NCI-H446 treated with DMSO at 0.1 percent for 48 hours (cell line): ENCODE measurements around the gene G6PC1.
"Not testable (repeated sequence)": the region's sequence is repeated elsewhere in the genome, so short reads cannot be mapped to it uniquely, and the experiment has no call there.

Experiments used
- DNase-seq: peaks from one replicate; lab custom pipeline; 2025; lab: John Stamatoyannopoulos, UW

The G6PC1 gene

GRCh38 chr17:42901535-42902229 is 1.1 kb downstream of the G6PC1 start:
- DNase-seq = no peak

DNA sequence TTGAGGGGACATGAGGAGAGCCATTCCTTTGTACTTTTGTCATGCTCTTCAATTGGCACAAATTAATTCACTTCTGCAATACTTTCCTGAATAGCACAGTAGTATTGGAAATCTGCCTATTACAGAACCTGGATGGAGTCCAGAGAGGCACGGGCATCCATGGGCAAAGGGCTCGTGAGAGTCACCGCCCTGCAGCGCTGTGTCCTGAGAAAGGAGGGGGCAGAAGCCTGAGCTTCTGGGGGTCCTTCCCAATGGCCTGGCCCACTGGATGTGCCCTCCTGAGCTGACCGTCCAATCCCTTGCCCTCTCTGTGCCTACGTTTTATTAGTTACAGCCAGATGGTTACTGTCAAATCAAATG is 3.5 kb downstream of the G6PC1 start:
- DNase-seq = no peak

DNA sequence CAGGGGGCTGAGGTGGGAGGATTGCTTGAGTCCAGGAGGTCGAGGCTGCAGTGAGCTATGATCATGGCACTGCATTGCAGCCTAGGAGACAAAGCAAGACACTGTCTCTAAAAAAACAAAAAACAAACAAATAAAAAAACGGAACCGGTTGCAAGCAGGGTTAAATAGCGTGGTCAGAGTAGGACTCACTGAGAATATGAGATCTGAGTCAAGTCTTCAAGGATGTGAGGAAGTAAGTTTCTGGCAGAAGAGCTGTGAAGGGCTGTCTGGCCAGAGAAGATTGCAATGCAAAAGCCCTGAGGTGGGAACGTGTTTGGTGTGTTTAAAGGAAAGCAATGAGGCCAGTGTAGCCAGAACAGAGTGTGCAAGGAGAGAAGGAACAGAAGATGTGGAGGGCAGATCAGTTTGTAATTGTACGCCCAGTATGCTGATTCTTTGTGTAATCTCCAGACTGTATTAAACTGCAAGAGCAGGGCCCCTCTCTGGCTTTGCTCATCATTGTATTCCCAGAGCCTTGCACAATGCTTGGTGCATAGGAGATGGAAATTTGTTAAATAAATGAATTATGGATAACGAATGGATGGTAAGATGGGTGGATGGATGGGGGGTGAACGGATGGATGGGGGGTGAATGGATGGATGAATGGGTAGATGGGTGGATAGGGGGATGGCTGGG is 6.3 kb downstream of the G6PC1 start:
- DNase-seq = no peak

- DNase-seq = no peak
Observed at GRCh38 chr17:42908872-42909700, 8.5 kb downstream of the G6PC1 start.

DNA sequence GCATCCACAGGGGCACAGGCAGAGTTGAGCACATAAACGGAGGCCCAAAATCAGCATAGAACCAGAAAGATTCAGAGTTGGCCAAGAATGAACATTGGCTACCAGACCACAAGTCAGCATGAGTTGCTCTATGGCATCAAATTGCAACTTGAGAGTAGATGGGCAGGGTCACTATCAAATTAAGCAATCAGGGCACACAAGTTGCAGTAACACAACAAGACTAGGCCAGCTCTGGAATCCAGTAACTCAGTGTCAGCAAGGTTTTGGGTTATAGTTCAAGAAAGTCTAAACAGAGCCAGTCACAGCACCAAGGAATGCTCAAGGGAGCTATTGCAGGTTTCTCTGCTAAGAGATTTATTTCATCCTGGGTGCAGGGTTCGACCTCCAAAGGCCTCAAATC is 12.9 kb downstream of the G6PC1 start:
- DNase-seq = no peak

DNA sequence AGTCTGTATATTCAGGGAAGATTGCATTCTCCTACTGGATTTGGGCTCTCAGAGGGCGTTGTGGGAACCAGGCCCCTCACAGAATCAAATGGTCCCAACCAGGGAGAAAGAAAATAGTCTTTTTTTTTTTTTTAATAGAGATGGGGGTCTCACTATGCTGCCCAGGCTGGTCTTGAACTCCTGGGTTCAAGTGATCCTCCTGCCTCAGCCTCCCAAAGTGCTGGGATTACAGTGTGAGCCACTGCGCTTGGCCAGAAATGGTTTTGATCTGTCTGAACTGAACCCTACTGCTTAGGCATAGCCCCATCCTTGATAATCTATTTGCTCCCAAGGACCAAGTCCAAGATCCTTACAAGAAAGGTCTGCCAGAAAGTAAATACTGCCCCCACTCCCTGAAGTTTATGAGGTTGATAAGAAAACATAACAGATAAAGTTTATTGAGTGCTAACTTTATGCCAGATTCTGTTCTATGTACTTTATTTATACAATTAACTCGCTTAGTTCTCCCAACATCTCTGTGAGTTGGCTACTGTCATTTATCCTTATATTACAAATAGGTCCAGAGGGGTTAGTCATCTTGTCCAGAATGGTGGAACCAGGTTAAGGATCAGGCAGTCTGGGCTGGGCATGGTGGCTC is 13.5 kb downstream of the G6PC1 start:
- DNase-seq = no peak

GRCh38 chr17:42915288-42915687 is 14.7 kb downstream of the G6PC1 start:
- not testable (repeated sequence) for DNase-seq

DNA sequence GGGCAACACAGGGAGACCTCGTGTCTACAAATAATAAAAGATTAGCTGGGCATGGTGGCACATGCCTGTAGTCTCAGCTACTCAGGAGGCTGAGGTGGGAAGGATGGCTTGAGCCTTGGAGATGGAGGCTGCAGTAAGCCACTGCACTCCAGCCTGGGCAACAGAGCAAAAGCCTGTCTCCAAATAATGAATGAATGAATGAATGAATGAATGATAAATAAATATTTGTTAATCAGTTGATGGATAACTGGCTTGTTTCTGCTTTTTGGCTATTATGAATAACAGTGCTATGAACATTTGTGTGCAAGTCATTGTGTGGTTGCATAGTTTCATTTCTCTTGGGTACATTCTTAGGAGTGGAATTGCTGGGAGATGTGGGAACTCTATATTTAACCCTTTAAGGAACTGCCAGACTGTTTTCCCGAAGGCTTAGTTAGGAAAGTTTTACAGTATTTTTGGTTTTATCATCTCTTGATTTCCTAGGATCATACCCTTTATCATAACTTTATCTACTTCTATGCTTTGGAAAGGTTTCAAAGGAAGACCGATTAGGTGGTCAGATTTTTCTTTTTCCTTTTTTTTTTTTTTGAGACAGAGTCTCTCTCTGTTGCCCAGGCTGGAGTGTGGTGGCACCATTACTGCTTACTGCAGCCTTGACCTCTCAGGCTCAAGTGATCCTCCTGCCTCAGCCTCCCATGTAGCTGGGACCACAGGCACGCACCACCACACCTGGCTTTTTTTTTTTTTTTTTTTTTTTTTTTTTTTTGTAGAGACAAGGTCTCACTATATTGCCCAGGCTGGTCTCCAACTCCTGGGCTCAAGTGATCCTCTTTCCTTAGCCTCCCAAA is 16.0 kb downstream of the G6PC1 start:
- DNase-seq = not testable (repeated sequence)

DNA sequence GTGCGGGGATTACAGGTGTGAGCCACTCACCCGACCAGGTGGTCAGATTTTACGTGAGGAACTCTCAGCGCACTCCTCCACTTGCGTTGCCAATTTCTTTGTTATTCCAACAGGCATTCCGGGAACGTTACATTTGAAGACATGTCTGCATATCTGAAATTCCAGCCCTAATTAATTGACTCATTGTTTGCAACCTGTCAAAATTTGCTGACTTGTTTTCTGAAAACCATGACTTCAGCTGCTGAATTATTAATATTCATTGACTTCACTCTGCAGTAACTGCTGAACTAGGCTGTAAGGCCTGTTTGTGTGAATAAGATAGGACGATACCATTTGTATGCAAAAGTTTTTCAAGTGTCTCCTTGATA is 16.6 kb downstream of the G6PC1 start:
- DNase-seq = no peak

DNA sequence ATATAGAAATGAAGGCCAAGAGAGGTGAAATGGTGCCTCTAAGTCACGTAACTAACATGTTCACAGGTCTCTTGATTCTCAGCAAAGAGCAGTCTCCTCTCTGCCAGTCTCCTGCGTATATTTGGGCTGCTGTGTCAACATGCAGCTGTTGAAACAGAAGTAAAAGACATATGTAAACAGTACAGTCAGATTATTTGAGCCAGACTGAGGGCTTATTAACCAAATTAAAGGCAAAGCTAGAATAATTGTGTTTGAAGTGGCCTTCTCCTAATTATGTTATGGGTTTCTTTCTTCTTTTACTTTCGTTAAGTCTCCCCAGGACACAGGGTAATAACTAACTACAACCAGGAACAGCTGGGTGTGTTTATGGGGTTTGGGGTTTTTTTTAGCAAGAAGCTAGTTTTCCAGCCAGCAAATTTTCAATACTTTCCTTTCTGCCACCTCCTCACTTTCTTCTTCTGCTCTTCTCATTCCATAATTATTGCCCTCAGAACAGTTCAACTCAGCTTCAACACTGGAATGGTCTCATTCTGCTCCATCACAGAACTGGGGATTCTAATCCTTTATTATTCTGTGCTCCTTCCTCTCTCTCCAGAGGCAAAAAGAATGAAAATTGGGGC is 18.4 kb downstream of the G6PC1 start:
- no peak for DNase-seq

GRCh38 chr17:42919522-42920077 is 19.0 kb downstream of the G6PC1 start:
- not testable (repeated sequence) for DNase-seq

DNA sequence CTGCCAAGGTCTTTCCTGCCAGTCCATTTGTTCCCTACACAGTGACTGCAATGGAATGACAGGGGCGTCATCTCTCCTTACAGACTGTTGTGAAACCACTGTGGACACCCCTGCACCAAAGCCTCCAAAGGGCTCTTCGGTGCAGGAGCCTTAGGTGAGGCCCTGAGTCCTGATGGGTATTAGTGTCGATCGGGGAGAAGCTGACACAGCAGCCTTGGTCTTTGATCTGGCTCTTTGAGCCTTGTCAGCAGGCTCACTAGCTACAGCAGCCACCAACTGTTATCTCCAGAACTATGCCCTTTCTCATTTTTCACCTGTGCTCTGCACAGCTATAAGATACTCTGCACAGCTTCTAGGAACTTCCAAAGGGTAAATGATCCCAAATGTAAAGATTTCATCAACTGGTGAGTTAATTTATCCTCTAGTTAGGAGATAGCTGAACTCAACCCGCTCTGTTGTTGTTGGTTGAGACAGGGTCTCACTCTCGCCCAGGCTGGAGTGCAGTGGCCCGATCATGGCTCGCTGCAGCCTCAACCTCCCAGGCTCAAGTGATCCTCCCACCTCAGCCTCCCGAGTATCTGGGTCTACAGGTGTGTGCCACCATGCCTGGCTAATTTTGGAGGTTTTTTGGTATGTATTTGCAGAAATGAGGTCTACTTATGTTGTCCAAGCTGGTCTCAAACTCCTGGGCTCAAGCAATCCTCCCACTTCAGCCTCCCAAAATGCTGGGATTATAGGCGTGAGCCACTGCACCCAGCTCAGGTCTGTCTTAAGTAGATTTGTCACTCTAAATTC is 19.7 kb downstream of the G6PC1 start:
- DNase-seq = no peak

GRCh38 chr17:42920922-42921321 is 20.3 kb downstream of the G6PC1 start:
- DNase-seq = no peak

DNA sequence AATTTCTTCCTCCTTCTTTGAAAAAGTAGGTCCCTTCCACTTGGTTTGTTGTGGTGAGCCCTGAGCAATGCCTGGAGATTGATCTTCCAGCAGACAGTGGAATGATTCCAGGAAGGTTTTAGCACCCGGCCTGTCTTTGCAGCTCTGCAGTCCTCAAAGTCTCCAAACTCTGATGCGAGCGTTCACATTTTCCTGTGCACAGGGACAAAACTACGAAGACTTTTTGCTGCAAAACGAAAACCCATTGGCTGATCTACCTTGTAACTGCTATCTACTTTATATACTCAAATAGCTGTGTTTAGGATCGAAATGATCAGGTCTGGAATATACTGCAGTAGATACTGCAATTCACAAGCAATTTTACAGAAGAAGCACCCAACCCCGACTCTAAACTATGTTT is 21.7 kb downstream of the G6PC1 start:
- DNase-seq = no peak

DNA sequence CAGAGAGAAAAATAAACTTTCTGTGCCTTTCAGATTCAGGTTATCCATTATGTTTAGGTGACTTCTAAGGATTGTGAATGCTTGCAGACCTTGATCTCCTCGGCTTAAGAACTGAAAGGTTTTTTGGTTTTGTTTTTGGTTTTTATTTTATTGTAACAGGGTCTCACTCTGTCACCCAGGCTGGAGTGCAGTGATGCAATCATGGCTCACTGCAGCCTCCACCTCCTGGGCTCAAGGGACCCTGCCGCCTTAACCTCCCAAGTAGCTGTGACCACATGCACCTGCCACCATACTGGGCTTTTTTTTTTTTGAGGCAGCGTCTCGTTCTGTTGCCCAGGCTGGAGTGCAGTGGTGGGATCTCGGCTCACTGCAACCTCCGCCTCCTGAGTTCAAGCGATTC is 22.9 kb downstream of the G6PC1 start:
- DNase-seq = not testable (repeated sequence)

DNA sequence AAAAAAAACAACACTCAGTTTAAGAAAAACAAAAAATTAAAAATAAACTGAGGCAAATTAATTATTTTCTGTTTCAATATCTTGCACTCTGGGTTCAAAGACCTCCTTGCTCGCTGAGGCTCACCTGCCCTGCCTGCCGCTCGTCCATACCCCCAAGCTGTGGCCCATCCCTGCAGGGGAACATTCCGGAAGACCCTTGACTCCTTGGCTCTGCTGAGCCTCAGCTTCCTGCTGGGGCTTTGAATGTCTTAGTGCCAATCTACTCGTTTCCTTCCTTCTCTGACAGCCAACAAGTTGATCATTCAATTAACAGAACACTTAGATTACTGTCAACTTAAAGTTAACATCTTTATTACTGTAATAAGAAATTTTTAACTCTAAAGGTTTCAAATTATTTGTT is 24.3 kb downstream of the G6PC1 start:
- no peak for DNase-seq

DNA sequence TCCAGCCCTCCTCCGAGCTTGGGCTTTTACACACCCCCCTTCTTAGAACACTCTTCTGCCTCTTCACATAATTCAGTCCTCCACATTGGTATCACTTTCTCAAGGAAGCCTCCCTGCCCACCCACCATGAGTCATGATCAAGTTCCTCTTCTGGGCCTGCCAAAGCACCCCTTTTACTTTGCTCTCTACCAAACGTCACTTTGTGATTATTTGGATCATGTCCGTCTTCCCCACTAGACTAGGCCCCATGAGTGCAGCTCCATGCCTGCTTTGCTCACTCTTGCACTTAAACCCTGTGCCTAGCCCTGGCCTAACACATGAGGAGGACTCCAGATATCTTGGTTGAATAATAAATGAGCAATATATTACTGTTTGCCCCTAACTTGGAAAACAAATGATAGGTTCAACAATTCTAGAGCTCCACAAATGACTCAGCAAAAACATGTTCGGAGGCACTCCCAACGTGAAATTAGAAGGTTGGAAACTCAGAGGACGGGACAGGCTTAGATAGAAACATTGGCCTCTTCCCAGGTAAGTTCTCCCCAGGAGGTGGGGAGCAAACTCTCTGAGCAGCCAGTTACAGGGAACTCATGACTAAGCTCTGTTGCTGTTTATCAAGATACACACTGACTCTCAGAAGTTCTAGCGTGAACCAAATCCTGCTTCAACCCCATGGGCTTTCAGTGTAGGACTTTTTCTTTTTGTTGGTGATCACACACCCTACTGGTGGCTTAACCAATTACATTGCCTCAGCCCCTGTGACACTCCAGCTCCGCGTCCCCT is 28.3 kb downstream of the G6PC1 start:
- DNase-seq = peak; percentile 19

DNA sequence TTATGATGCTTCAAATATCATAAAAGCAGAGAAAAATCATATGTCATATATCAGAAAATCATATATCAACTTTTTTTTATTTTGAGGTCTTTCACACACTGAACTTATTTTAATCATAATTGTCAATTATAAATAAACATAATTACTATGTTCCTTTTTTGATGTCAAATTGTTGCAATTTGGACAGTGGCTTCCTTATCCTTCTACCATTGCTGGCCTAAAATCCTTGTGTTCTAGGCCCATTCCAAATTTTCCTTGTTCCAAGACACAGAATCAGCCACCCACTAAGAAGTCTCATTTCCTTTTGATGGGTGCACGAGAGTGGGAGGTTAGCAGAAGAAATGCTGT is 28.9 kb downstream of the G6PC1 start:
- DNase-seq = no peak
